Neural cell (in vitro differentiated cells): Measurements from ENCODE around the gene SLC4A3. TPM values are rescaled to one million over a fixed set of nuclear protein-coding genes. Genes with fewer than 3 reads are reported as not detected.

Source experiments
- H2AFZ ChIP-seq: fragments of 200-600, 300-800 bp; sonication (generic), shearing (Covaris generic); 2 replicates; pipeline ENCODE4 v1.6.0; 2014; ENCODE audit warnings: low read depth, mild to moderate bottlenecking, antibody characterized with exemption, low read length, moderate library complexity
- H3F3A ChIP-seq: fragments of 200-600 bp; shearing (Covaris generic); 2 replicates; pipeline ENCODE4 v1.6.1; 2016; ENCODE audit warnings: mild to moderate bottlenecking, moderate library complexity, mixed read lengths, antibody characterized with exemption, low read length; ENCODE audit not compliant: insufficient read depth, poor library complexity, severe bottlenecking
- H3K27ac ChIP-seq: fragments of 200-600, 300-800 bp; sonication (generic), shearing (Covaris generic); 2 replicates; pipeline ENCODE4 v1.5.1; 2014; ENCODE audit warnings: mild to moderate bottlenecking, low read length, moderate library complexity
- H3K27me3 ChIP-seq: fragments of 300-800, 200-600 bp; sonication (generic), shearing (Covaris generic); 2 replicates; pipeline ENCODE4 v1.6.0; 2014; ENCODE audit warnings: mild to moderate bottlenecking, low read depth, low read length, moderate library complexity; ENCODE audit not compliant: insufficient read depth
- H3K36me3 ChIP-seq: fragments of 300-800, 200-600 bp; sonication (generic), shearing (Covaris generic); 2 replicates; pipeline ENCODE4 v1.5.1; 2014; ENCODE audit warnings: mild to moderate bottlenecking, antibody characterized with exemption, low read length, moderate library complexity; ENCODE audit not compliant: insufficient read depth
- H3K4me2 ChIP-seq: fragments of 300-800, 200-600 bp; sonication (generic), shearing (Covaris generic); 2 replicates; pipeline ENCODE4 v1.6.0; 2014; ENCODE audit warnings: mild to moderate bottlenecking, low read length
- H3K4me3 ChIP-seq: fragments of 300-800, 200-600 bp; sonication (generic), shearing (Covaris generic); 2 replicates; pipeline ENCODE4 v1.5.1; 2014; ENCODE audit warnings: mild to moderate bottlenecking, low read length, moderate library complexity
- H3K79me2 ChIP-seq: fragments of 200-600 bp; shearing (Covaris generic); replicated peaks from 2 replicates; pipeline ENCODE4 v1.6.0; 2014; ENCODE audit warnings: mild to moderate bottlenecking, low read length, moderate library complexity; ENCODE audit not compliant: insufficient read depth
- H3K9ac ChIP-seq: fragments of 300-800, 200-600 bp; sonication (generic), shearing (Covaris generic); 2 replicates; pipeline ENCODE4 v1.6.1; 2016; ENCODE audit warnings: mild to moderate bottlenecking, low read length, mixed read lengths
- H3K9me2 ChIP-seq: fragments of 200-600 bp; shearing (Covaris generic); 2 replicates; pipeline ENCODE4 v1.6.1; 2016; ENCODE audit warnings: mild to moderate bottlenecking, low read length, mixed read lengths; ENCODE audit not compliant: insufficient read depth
- H3K9me3 ChIP-seq: fragments of 200-600, 300-800 bp; sonication (generic), shearing (Covaris generic); 2 replicates; pipeline ENCODE4 v1.6.1; 2016; ENCODE audit warnings: mild to moderate bottlenecking, mixed run types, low read length, moderate library complexity, mixed read lengths
- H4K20me1 ChIP-seq: fragments of 200-600 bp; shearing (Covaris generic); 2 replicates; pipeline ENCODE4 v1.6.1; 2016; ENCODE audit warnings: mild to moderate bottlenecking, mixed run types; ENCODE audit not compliant: insufficient read depth
- EP300 ChIP-seq: fragments of 450-650 bp; conservative IDR thresholded peaks from 2 replicates; pipeline ENCODE4 v1.6.1; 2014; ENCODE audit warnings: antibody characterized with exemption, mild to moderate bottlenecking, moderate library complexity; ENCODE audit not compliant: poor library complexity, severe bottlenecking
- EZH2 ChIP-seq: fragments of 200-600, 300-800 bp; shearing (Covaris generic), sonication (generic); IDR thresholded peaks from 2 replicates; pipeline ENCODE4 v1.6.1; 2014; ENCODE audit warnings: antibody characterized with exemption, low read length, borderline replicate concordance, mild to moderate bottlenecking; ENCODE audit not compliant: insufficient read depth, poor library complexity, severe bottlenecking
- MXI1 ChIP-seq: fragments of 450-650 bp; conservative IDR thresholded peaks from 2 replicates; pipeline ENCODE4 v1.6.1; 2014; ENCODE audit warnings: antibody characterized with exemption, mild to moderate bottlenecking; ENCODE audit not compliant: poor library complexity, severe bottlenecking
- POLR2AphosphoS5 ChIP-seq: IDR thresholded peaks from 2 replicates; pipeline ENCODE4 v1.6.1; 2012
- RAD21 ChIP-seq: fragments of 450-650 bp; conservative IDR thresholded peaks from 2 replicates; pipeline ENCODE4 v1.6.1; 2014; ENCODE audit warnings: antibody characterized with exemption, mild to moderate bottlenecking, moderate library complexity
- REST ChIP-seq: IDR thresholded peaks from 2 replicates; pipeline ENCODE4 v1.6.1; 2012; ENCODE audit warnings: borderline replicate concordance
- SMC3 ChIP-seq: fragments of 450-650 bp; conservative IDR thresholded peaks from 2 replicates; pipeline ENCODE4 v1.6.1; 2014; ENCODE audit warnings: antibody characterized with exemption, mild to moderate bottlenecking, moderate library complexity; ENCODE audit not compliant: poor library complexity
- polyA plus RNA-seq: library from polyadenylated mRNA; depleted of rRNA; stranded (reverse); fragments of >200 nt; gene quantifications from 2 replicates; pipeline ENCODE4 v1.2.3, GENCODE V29; 2014
- TF ChIP-seq, protein P1 (sequence below): fragments of 450-650 bp; IDR thresholded peaks from 2 replicates; pipeline ENCODE4 v1.5.1; 2014; ENCODE audit warnings: antibody characterized with exemption, mild to moderate bottlenecking, moderate library complexity; ENCODE audit not compliant: poor library complexity, severe bottlenecking

The SLC4A3 gene
- polyA plus RNA-seq, 1 donor from 2014 or later = 18.7 TPM

DNA sequence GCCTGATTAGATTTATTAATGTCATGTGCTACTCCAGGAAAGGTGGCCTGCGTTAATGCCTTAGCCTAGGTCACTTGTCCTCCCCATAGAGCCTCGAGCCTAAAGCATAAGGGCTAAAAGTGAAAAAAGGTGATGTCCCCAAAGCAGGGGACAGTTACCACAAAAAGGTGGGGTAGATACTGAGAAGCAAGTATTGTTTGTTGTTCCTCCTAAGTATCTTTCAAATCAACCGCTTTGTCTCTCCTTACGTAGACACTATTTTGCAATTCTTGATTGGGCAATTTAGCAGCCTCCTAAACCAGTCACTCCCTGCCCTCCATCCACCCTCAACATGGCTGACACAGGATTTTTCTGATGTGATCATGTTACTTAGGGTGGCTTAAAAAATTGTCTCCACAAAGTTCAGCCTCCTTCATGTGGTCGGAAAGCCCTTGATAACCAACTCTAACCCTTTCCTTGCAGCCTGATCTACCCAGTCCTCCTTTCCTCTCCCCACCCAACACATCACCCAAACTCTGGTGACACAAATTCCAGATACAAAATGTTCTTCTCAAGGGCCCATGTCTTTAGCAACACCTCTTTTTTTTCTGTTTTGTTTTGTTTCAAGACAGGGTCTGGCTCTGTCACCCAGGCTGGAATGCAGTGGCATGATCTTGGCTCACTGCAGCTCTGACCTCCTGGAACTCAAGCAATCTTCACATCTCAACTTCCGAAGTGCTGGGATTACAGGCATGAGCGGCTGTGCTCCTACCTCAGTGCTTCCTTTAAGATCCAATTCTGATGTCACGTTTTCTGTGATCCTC lies 48.4 kb upstream of the SLC4A3 start:
- no peaks in the 10 kb centered on the region for H3K27me3 ChIP-seq
- no peak overlapping the region for H3K27ac ChIP-seq
- H3K79me2 ChIP-seq = no peaks in the 10 kb centered on the region
- H4K20me1 ChIP-seq = no peaks in the 10 kb centered on the region
- no peak overlapping the region for H3K4me2 ChIP-seq
- H3F3A ChIP-seq = no peaks in the 10 kb centered on the region
- H3K36me3 ChIP-seq = no peaks in the 10 kb centered on the region
- H3K9me3 ChIP-seq = no peaks in the 10 kb centered on the region
- H3K4me3 ChIP-seq = no peak overlapping the region
- TF ChIP-seq SMC3 = no peak
- TF ChIP-seq REST = no peak
- no peak for TF ChIP-seq POLR2AphosphoS5
- TF ChIP-seq MXI1 = no peak
- TF ChIP-seq, protein P1, sequence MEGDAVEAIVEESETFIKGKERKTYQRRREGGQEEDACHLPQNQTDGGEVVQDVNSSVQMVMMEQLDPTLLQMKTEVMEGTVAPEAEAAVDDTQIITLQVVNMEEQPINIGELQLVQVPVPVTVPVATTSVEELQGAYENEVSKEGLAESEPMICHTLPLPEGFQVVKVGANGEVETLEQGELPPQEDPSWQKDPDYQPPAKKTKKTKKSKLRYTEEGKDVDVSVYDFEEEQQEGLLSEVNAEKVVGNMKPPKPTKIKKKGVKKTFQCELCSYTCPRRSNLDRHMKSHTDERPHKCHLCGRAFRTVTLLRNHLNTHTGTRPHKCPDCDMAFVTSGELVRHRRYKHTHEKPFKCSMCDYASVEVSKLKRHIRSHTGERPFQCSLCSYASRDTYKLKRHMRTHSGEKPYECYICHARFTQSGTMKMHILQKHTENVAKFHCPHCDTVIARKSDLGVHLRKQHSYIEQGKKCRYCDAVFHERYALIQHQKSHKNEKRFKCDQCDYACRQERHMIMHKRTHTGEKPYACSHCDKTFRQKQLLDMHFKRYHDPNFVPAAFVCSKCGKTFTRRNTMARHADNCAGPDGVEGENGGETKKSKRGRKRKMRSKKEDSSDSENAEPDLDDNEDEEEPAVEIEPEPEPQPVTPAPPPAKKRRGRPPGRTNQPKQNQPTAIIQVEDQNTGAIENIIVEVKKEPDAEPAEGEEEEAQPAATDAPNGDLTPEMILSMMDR = no peak
- no peaks in the 10 kb centered on the region for H3K9me2 ChIP-seq
- no peak overlapping the region for H2AFZ ChIP-seq
- H3K9ac ChIP-seq = no peak overlapping the region

DNA sequence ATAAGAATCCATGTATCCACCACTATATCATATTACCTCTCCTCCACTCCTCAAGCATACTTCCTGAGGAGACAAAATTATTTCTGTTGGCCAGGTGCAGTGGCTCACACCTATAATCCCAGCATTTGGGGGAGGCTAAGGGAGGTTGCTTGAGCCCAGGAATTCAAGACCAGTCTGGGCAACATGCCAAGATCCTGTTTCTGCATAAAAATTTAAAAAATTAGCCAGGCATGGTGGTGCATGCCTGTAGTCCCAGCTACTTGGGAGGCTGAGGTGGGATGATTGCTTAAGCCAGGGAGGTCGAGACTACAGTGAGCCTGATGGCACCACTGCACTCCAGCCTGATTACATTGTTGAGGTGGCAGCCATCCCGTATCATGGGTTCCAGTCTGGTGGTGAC lies 46.1 kb upstream of the SLC4A3 start:
- Histone ChIP-seq H3K27ac (no peak overlapping the region), H2AFZ (no peak overlapping the region), H3K27me3 (no peaks in the 10 kb centered on the region), H3K79me2 (no peaks in the 10 kb centered on the region), H4K20me1 (no peaks in the 10 kb centered on the region), H3K9me2 (no peaks in the 10 kb centered on the region), H3K9me3 (no peaks in the 10 kb centered on the region), H3K36me3 (no peaks in the 10 kb centered on the region), H3K9ac (no peak overlapping the region), H3K4me2 (no peak overlapping the region), H3F3A (no peaks in the 10 kb centered on the region), H3K4me3 (no peak overlapping the region)
- TF ChIP-seq RAD21 (no peak), EZH2 (no peak), MXI1 (no peak), EP300 (no peak), REST (no peak), SMC3 (no peak)
